Myocyte (in vitro differentiated cells): ENCODE data around the gene ZNF543. TPM values are rescaled to one million over a fixed set of nuclear protein-coding genes. Genes with fewer than 3 reads are reported as not detected.
A peak's percentile ranks its signal among the peaks of the same experiment; 100 is the strongest.

ENCODE experiments used
- DNase-seq: peaks from one replicate; pipeline ENCODE4 v3.0.0-alpha.2; 2012; ENCODE audit warnings: low read depth
- polyA plus RNA-seq: library from polyadenylated mRNA; unstranded; fragments of >200 nt; gene quantifications from one replicate; pipeline ENCODE4 v1.2.1, GENCODE V29; 2012; ENCODE audit warnings: missing spikeins
- total RNA-seq: library from RNA; depleted of rRNA; stranded (reverse); fragments of >200 nt; gene quantifications from 2 replicates; pipeline ENCODE4 v1.2.3, GENCODE V29; 2014

ZNF543 gene
- 8.6 and 12.5 TPM in 2 replicates for total RNA-seq
- polyA plus RNA-seq: 2.1 TPM

- peak; percentile 98 for DNase-seq
Observed at GRCh38 chr19:57320180-57321084, at the start of gene ZNF543. TSS of gene ZNF543 (plus strand) at chr19:57320472. CDS start at chr19:57320854, 382 bp downstream.

- DNase-seq: no peak
Observed at GRCh38 chr19:57271280-57271679, 49.0 kb upstream of the ZNF543 start.

- DNase-seq: no peak
Observed at GRCh38 chr19:57273014-57273413, 47.3 kb upstream of the ZNF543 start.

GRCh38 chr19:57276430-57276829 is 43.8 kb upstream of the ZNF543 start:
- no peak for DNase-seq

GRCh38 chr19:57278481-57278880 is 41.8 kb upstream of the ZNF543 start:
- peak; percentile 42 for DNase-seq

GRCh38 chr19:57279418-57280164 is 40.7 kb upstream of the ZNF543 start:
- DNase-seq: peak; percentile 97

- DNase-seq: peak; percentile 98
Observed at GRCh38 chr19:57280165-57280961, 39.9 kb upstream of the ZNF543 start, which contains the start of gene ZNF460. TSS of gene ZNF460 (plus strand) at chr19:57280485. CDS start at chr19:57280807, 322 bp downstream.

- DNase-seq: peak; percentile 22
Observed at GRCh38 chr19:57280962-57281400, 39.3 kb upstream of the ZNF543 start.

- no peak for DNase-seq
Observed at GRCh38 chr19:57282011-57282643, 38.1 kb upstream of the ZNF543 start.

- no peak for DNase-seq
Observed at GRCh38 chr19:57288373-57288772, 31.9 kb upstream of the ZNF543 start.

GRCh38 chr19:57290970-57291369 is 29.3 kb upstream of the ZNF543 start:
- DNase-seq: no peak

GRCh38 chr19:57292547-57292946 is 27.7 kb upstream of the ZNF543 start:
- no peak for DNase-seq

GRCh38 chr19:57293719-57294118 is 26.6 kb upstream of the ZNF543 start:
- DNase-seq: no peak

- peak; percentile 96 for DNase-seq
Observed at GRCh38 chr19:57302020-57302465, 18.2 kb upstream of the ZNF543 start.

GRCh38 chr19:57302727-57303401 is 17.4 kb upstream of the ZNF543 start:
- DNase-seq: no peak

GRCh38 chr19:57305056-57305455 is 15.2 kb upstream of the ZNF543 start:
- DNase-seq: no peak

- DNase-seq: no peak
Observed at GRCh38 chr19:57308514-57308913, 11.8 kb upstream of the ZNF543 start.

GRCh38 chr19:57310792-57311191 is 9.5 kb upstream of the ZNF543 start:
- no peak for DNase-seq

GRCh38 chr19:57314146-57314545 is 6.1 kb upstream of the ZNF543 start:
- DNase-seq: no peak

GRCh38 chr19:57317503-57317902 is 2.8 kb upstream of the ZNF543 start:
- peak; percentile 27 for DNase-seq
